DOHH2 (cell line): ENCODE measurements around the gene FAM234A.

Experiments
- H3F3A ChIP-seq: fragments of 200-600 bp; sonication (generic), shearing (Covaris generic); 2 replicates; pipeline ENCODE4 v1.6.0; 2016; ENCODE audit warnings: antibody characterized with exemption, mild to moderate bottlenecking; ENCODE audit not compliant: control insufficient read depth, insufficient read depth
- H3K27ac ChIP-seq: fragments of 200-600 bp; sonication (generic); 2 replicates; pipeline ENCODE4 v1.5.1; 2014; ENCODE audit warnings: low read depth, mild to moderate bottlenecking, low read length, moderate library complexity
- H3K27me3 ChIP-seq: fragments of 200-600 bp; sonication (generic); 2 replicates; pipeline ENCODE4 v1.6.1; 2014; ENCODE audit warnings: mild to moderate bottlenecking, low read length, mixed read lengths; ENCODE audit not compliant: control insufficient read depth
- H3K36me3 ChIP-seq: fragments of 200-600 bp; sonication (generic); 2 replicates; pipeline ENCODE4 v1.6.1; 2014; ENCODE audit warnings: mild to moderate bottlenecking, low read length, moderate library complexity, mixed read lengths; ENCODE audit not compliant: control insufficient read depth
- H3K4me1 ChIP-seq: fragments of 200-600 bp; sonication (generic); 2 replicates; pipeline ENCODE4 v1.6.1; 2014; ENCODE audit warnings: mild to moderate bottlenecking, low read length, mixed read lengths; ENCODE audit not compliant: control insufficient read depth
- H3K4me2 ChIP-seq: fragments of 200-600 bp; sonication (generic); 2 replicates; pipeline ENCODE4 v1.6.0; 2014; ENCODE audit warnings: mild to moderate bottlenecking, low read length, moderate library complexity
- H3K4me3 ChIP-seq: fragments of 200-600 bp; sonication (generic); 2 replicates; pipeline ENCODE4 v1.5.1; 2014; ENCODE audit warnings: mild to moderate bottlenecking, low read length, mixed read lengths
- H3K79me2 ChIP-seq: fragments of 200-600 bp; sonication (generic); 2 replicates; pipeline ENCODE4 v1.6.1; 2014; ENCODE audit warnings: mild to moderate bottlenecking, low read length, mixed read lengths; ENCODE audit not compliant: control insufficient read depth
- H3K9me2 ChIP-seq: fragments of 200-600 bp; sonication (generic); replicated peaks from 2 replicates; pipeline ENCODE4 v1.6.1; 2014; ENCODE audit warnings: mild to moderate bottlenecking, low read length, mixed read lengths; ENCODE audit not compliant: control insufficient read depth
- H3K9me3 ChIP-seq: fragments of 200-600 bp; sonication (generic); 2 replicates; pipeline ENCODE4 v1.6.1; 2014; ENCODE audit warnings: antibody characterized with exemption, low read length, mixed read lengths; ENCODE audit not compliant: control insufficient read depth, insufficient read depth
- H4K20me1 ChIP-seq: fragments of 200-600 bp; sonication (generic); 2 replicates; pipeline ENCODE4 v1.6.0; 2014; ENCODE audit warnings: low read depth, mild to moderate bottlenecking, antibody characterized with exemption, low read length, moderate library complexity; ENCODE audit not compliant: control insufficient read depth, insufficient read depth
- EZH2phosphoT487 ChIP-seq: fragments of 200-600 bp; sonication (generic); IDR thresholded peaks from 2 replicates; pipeline ENCODE4 v1.6.1; 2017; ENCODE audit warnings: borderline replicate concordance, mild to moderate bottlenecking, antibody characterized with exemption, low read length, moderate library complexity, mixed read lengths
- TF ChIP-seq, protein P1 (sequence below): fragments of 200-600 bp; sonication (generic); IDR thresholded peaks from one replicate; pipeline ENCODE4 v1.5.1; 2014; ENCODE audit warnings: antibody characterized with exemption, mild to moderate bottlenecking, low read depth, low read length; ENCODE audit not compliant: poor library complexity, severe bottlenecking

The FAM234A gene

DNA sequence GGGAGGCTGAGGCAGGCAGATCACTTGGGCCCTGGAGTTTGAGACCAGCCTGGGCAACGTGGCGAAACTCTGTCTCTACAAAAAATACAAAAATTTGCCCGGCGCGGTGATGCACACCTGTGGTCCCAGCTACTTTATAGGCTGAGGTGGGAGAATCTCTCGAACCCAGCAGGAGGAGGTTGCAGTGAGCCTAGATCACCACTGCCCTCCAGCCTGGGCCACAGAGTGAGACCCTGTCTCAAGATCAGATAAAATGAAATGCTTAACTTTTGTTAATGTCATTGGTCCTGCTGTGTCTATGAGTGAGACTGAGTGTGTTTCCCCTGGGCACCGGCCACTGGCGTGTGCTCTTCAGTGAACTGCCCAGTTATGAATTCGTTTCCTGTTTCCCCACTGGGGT is 10.5 kb downstream of the FAM234A start:
- Histone ChIP-seq H3K4me2 (no peak overlapping the region), H3K36me3 (no peaks in the 10 kb centered on the region), H3K79me2 (peaks cover 15% of the 10 kb centered on the region), H3F3A (no peaks in the 10 kb centered on the region), H3K9me3 (no peaks in the 10 kb centered on the region), H3K9me2 (no peaks in the 10 kb centered on the region), H3K27me3 (no peaks in the 10 kb centered on the region), H3K4me1 (peaks cover 4% of the 10 kb centered on the region; the same call in 1 of the 2 replicates), H3K4me3 (no peak overlapping the region), H4K20me1 (peaks cover 2% of the 10 kb centered on the region; the same call in 1 of the 2 replicates), H3K27ac (no peak overlapping the region)
- TF ChIP-seq EZH2phosphoT487: no peak
- TF ChIP-seq, protein P1, sequence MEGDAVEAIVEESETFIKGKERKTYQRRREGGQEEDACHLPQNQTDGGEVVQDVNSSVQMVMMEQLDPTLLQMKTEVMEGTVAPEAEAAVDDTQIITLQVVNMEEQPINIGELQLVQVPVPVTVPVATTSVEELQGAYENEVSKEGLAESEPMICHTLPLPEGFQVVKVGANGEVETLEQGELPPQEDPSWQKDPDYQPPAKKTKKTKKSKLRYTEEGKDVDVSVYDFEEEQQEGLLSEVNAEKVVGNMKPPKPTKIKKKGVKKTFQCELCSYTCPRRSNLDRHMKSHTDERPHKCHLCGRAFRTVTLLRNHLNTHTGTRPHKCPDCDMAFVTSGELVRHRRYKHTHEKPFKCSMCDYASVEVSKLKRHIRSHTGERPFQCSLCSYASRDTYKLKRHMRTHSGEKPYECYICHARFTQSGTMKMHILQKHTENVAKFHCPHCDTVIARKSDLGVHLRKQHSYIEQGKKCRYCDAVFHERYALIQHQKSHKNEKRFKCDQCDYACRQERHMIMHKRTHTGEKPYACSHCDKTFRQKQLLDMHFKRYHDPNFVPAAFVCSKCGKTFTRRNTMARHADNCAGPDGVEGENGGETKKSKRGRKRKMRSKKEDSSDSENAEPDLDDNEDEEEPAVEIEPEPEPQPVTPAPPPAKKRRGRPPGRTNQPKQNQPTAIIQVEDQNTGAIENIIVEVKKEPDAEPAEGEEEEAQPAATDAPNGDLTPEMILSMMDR: no peak

GRCh38 chr16:247027-247426 is 12.4 kb downstream of the FAM234A start:
- Histone ChIP-seq H3K79me2 (peaks cover 9% of the 10 kb centered on the region), H4K20me1 (peaks cover 2% of the 10 kb centered on the region; the same call in 1 of the 2 replicates), H3F3A (no peaks in the 10 kb centered on the region), H3K4me1 (peaks cover 4% of the 10 kb centered on the region; the same call in 1 of the 2 replicates), H3K9me3 (no peaks in the 10 kb centered on the region), H3K4me2 (no peak overlapping the region), H3K27ac (no peak overlapping the region), H3K36me3 (no peaks in the 10 kb centered on the region), H3K27me3 (no peaks in the 10 kb centered on the region), H3K4me3 (no peak overlapping the region), H3K9me2 (no peaks in the 10 kb centered on the region)
- TF ChIP-seq, protein P1: no peak
- TF ChIP-seq EZH2phosphoT487: no peak

GRCh38 chr16:249431-249830 is 14.8 kb downstream of the FAM234A start:
- H3K79me2 ChIP-seq: no peaks in the 10 kb centered on the region
- no peak overlapping the region for H3K27ac ChIP-seq
- H3K27me3 ChIP-seq: no peaks in the 10 kb centered on the region
- H3K4me3 ChIP-seq: no peak overlapping the region
- no peaks in the 10 kb centered on the region for H4K20me1 ChIP-seq
- no peaks in the 10 kb centered on the region for H3K9me3 ChIP-seq
- TF ChIP-seq, protein P1: no peak
- TF ChIP-seq EZH2phosphoT487: no peak
- peaks cover 5% of the 10 kb centered on the region; the same call in 1 of the 2 replicates for H3K36me3 ChIP-seq
- H3K4me2 ChIP-seq: no peak overlapping the region
- no peaks in the 10 kb centered on the region for H3K9me2 ChIP-seq
- H3F3A ChIP-seq: no peaks in the 10 kb centered on the region
- no peaks in the 10 kb centered on the region for H3K4me1 ChIP-seq
